Measurements from ENCODE around the gene CYP26B1.
A peak's percentile ranks its signal among the peaks of the same experiment; 100 is the strongest.

The CYP26B1 gene

GRCh38 chr2:72154386-72154975 lies 6.8 kb upstream of the CYP26B1 start:
- ATAC-seq (no peak), DNase-seq (no peak)

- no peak for DNase-seq
- no peak for ATAC-seq
Observed at GRCh38 chr2:72153924-72154323, 6.3 kb upstream of the CYP26B1 start.

- DNase-seq (no peak), ATAC-seq (no peak)
Observed at GRCh38 chr2:72153026-72153791, 5.5 kb upstream of the CYP26B1 start.

- DNase-seq (no peak), ATAC-seq (no peak)
Observed at GRCh38 chr2:72150861-72151356, 3.2 kb upstream of the CYP26B1 start.

- ATAC-seq: peak; percentile 58
Observed at GRCh38 chr2:72150157-72150860, 2.6 kb upstream of the CYP26B1 start.

GRCh38 chr2:72149556-72150156 lies 2.0 kb upstream of the CYP26B1 start:
- DNase-seq (no peak), ATAC-seq (peak; percentile 8)

More at GRCh38 chr2:72150157-72150860, 2.6 kb upstream of the CYP26B1 start:
- DNase-seq: peak; percentile 80

GRCh38 chr2:72148837-72149555 lies 1.3 kb upstream of the CYP26B1 start:
- ATAC-seq (no peak), DNase-seq (peak; percentile 25)

- DNase-seq (no peak), ATAC-seq (no peak)
Observed at GRCh38 chr2:72148003-72148836, 558 bp upstream of the CYP26B1 start.

GRCh38 chr2:72146347-72147302 lies 1.0 kb downstream of the CYP26B1 start:
- DNase-seq (no peak), ATAC-seq (no peak)

GRCh38 chr2:72145658-72146329 lies 1.9 kb downstream of the CYP26B1 start:
- ATAC-seq (no peak), DNase-seq (no peak)

- DNase-seq (no peak), ATAC-seq (no peak)
Observed at GRCh38 chr2:72145289-72145657, 2.4 kb downstream of the CYP26B1 start.

GRCh38 chr2:72144632-72145288 lies 2.9 kb downstream of the CYP26B1 start:
- ATAC-seq: no peak
- DNase-seq: no peak

- no peak for ATAC-seq
- DNase-seq: no peak
Observed at GRCh38 chr2:72144274-72144631, 3.4 kb downstream of the CYP26B1 start.

GRCh38 chr2:72143441-72144273 lies 4.0 kb downstream of the CYP26B1 start:
- no peak for DNase-seq
- no peak for ATAC-seq

- DNase-seq (no peak), ATAC-seq (no peak)
Observed at GRCh38 chr2:72142570-72143440, 4.9 kb downstream of the CYP26B1 start.

GRCh38 chr2:72141881-72142451 lies 5.7 kb downstream of the CYP26B1 start:
- DNase-seq: no peak
- ATAC-seq: no peak
